PC-3 (cell line): Measurements from ENCODE around the gene CEACAM19. TPM values are rescaled to one million over a fixed set of nuclear protein-coding genes. Genes with fewer than 3 reads are reported as not detected.
"Not testable (repeated sequence)": the region's sequence is repeated elsewhere in the genome, so short reads cannot be mapped to it uniquely, and the experiment has no call there.

Experiments used
- ATAC-seq: fragments of 200-7000 bp; cut with Tn5 transposase; 2 replicates; pipeline ENCODE4 v1.9.1; 2020; ENCODE audit warnings: mild to moderate bottlenecking, moderate library complexity
- BruUV-seq: library from RNA; stranded (reverse); fragments of 400-500 nt; replicated peaks from 2 replicates; lab custom pipeline; 2021; lab: Mats Ljungman, UMichigan
- CTCF ChIA-PET: fragments of 300-600 bp; sonication (Branson Sonifier 250); formaldehyde crosslinking; loops from one replicate; lab custom pipeline; 2022; ENCODE audit warnings: antibody characterized with exemption; lab: Charles Lee
- POLR2A ChIA-PET: fragments of 300-600 bp; sonication (Branson Sonifier 250); formaldehyde crosslinking; loops from one replicate; lab custom pipeline; 2022; ENCODE audit warnings: antibody characterized with exemption; ENCODE audit not compliant: unreplicated experiment; lab: Charles Lee
- DNase-seq: peaks from one replicate; pipeline ENCODE4 v3.0.0-alpha.2; 2015
- H2AFZ ChIP-seq: fragments of 300-600 bp; sonication (generic); 2 replicates; pipeline ENCODE4 v1.6.0; 2016; ENCODE audit warnings: antibody characterized with exemption, low read length
- H3F3A ChIP-seq: fragments of 300-600 bp; sonication (generic); one replicate; pipeline ENCODE4 v1.6.0; 2017; ENCODE audit warnings: antibody characterized with exemption, low read length, control low read depth, mild to moderate bottlenecking; ENCODE audit not compliant: unreplicated experiment
- H3K27ac ChIP-seq: fragments of 300-600 bp; sonication (generic); 2 replicates; pipeline ENCODE4 v1.5.1; 2016; ENCODE audit warnings: mild to moderate bottlenecking, low read length
- H3K27me3 ChIP-seq: fragments of 300-600 bp; sonication (generic); 2 replicates; pipeline ENCODE4 v1.6.1; 2016; ENCODE audit warnings: low read length, mixed read lengths
- H3K36me3 ChIP-seq: fragments of 300-600 bp; sonication (generic); 2 replicates; pipeline ENCODE4 v1.6.1; 2016; ENCODE audit warnings: low read depth, mixed run types, low read length, mixed read lengths
- H3K4me1 ChIP-seq: fragments of 300-600 bp; sonication (generic); 2 replicates; pipeline ENCODE4 v1.5.1; 2016; ENCODE audit warnings: low read length; ENCODE audit not compliant: insufficient read depth
- H3K4me2 ChIP-seq: fragments of 300-600 bp; sonication (generic); 2 replicates; pipeline ENCODE4 v1.6.0; 2016; ENCODE audit warnings: low read length
- H3K4me3 ChIP-seq: fragments of 300-600 bp; sonication (generic); 2 replicates; pipeline ENCODE4 v1.5.1; 2016; ENCODE audit warnings: mild to moderate bottlenecking, low read length, mixed read lengths
- H3K79me2 ChIP-seq: fragments of 300-600 bp; sonication (generic); 2 replicates; pipeline ENCODE4 v1.6.1; 2017; ENCODE audit warnings: low read length, mixed read lengths
- H3K9ac ChIP-seq: fragments of 300-600 bp; sonication (generic); 2 replicates; pipeline ENCODE4 v1.6.0; 2016; ENCODE audit warnings: mild to moderate bottlenecking, low read length
- H3K9me2 ChIP-seq: fragments of 300-600 bp; sonication (generic); replicated peaks from 2 replicates; pipeline ENCODE4 v1.6.1; 2016; ENCODE audit warnings: mixed run types, low read length, mixed read lengths
- H3K9me3 ChIP-seq: fragments of 300-600 bp; sonication (generic); 2 replicates; pipeline ENCODE4 v1.6.1; 2016; ENCODE audit warnings: low read length, mixed read lengths
- H4K20me1 ChIP-seq: fragments of 300-600 bp; sonication (generic); 2 replicates; pipeline ENCODE4 v1.6.1; 2016; ENCODE audit warnings: low read length, mixed read lengths
- CTCF ChIP-seq: fragments of 300-600 bp; sonication (generic); conservative IDR thresholded peaks from 2 replicates; pipeline ENCODE4 v1.5.1; 2017; ENCODE audit warnings: antibody characterized with exemption, low read depth, mild to moderate bottlenecking, low read length
- EZH2 ChIP-seq: fragments of 300-600 bp; sonication (generic); IDR thresholded peaks from one replicate; pipeline ENCODE4 v1.6.1; 2017; ENCODE audit warnings: antibody characterized with exemption, mild to moderate bottlenecking, low read length; ENCODE audit not compliant: unreplicated experiment
- EZH2phosphoT487 ChIP-seq: fragments of 300-600 bp; sonication (generic); IDR thresholded peaks from 2 replicates; pipeline ENCODE4 v1.6.1; 2018; ENCODE audit warnings: mild to moderate bottlenecking, antibody characterized with exemption, low read length, borderline replicate concordance
- intact Hi-C: fragments of 100-400 bp; cut with micrococcal nuclease; formaldehyde crosslinking; loops from 2 replicates; pipeline ENCODE4 v1.9.0; 2023
- total RNA-seq: library from RNA; depleted of rRNA; stranded (reverse); fragments of >200 nt; gene quantifications from 2 replicates; pipeline ENCODE4 v1.2.3, GENCODE V29; 2014

CEACAM19 gene
- total RNA-seq, 1 experiment from 2014 or later, result 4.3 TPM

- Histone ChIP-seq H3K79me2 (no peaks in the 10 kb centered on the region), H3F3A (no peaks in the 10 kb centered on the region), H2AFZ (no peak overlapping the region), H3K36me3 (no peaks in the 10 kb centered on the region), H3K27me3 (no peaks in the 10 kb centered on the region), H3K9me2 (no peaks in the 10 kb centered on the region), H3K4me3 (no peak overlapping the region), H3K27ac (no peak overlapping the region), H3K4me2 (no peak overlapping the region), H3K4me1 (peaks cover 38% of the 10 kb centered on the region), H3K9me3 (no peaks in the 10 kb centered on the region), H4K20me1 (no peaks in the 10 kb centered on the region), H3K9ac (no peak overlapping the region)
- DNase-seq, result no peak
- TF ChIP-seq EZH2 (no peak), EZH2phosphoT487 (no peak), CTCF (no peak)
- BruUV-seq, result no TSS peak
- ChIA-PET CTCF (no interaction called here), POLR2A (no interaction called here)
- intact Hi-C loops, result loop anchor here (5.0 kb wide), 1 partner anchor 134 kb away; no protein-coding TSS in a partner anchor
- no peak for ATAC-seq
These were observed 49.7 kb downstream of the CEACAM19 start for GRCh38 chr19:44720945-44721344.

- BruUV-seq, H3K36me3 ChIP-seq, H3K4me2 ChIP-seq, H4K20me1 ChIP-seq, H3K79me2 ChIP-seq, CTCF ChIA-PET, POLR2A ChIA-PET, H3K9ac ChIP-seq, H3K27me3 ChIP-seq, H3K4me3 ChIP-seq, H3K9me3 ChIP-seq, H3F3A ChIP-seq, ATAC-seq, H2AFZ ChIP-seq, H3K9me2 ChIP-seq, H3K27ac ChIP-seq, DNase-seq: not testable (repeated sequence)
- intact Hi-C loops, result loop anchor here (5.0 kb wide), 1 partner anchor 134 kb away; no protein-coding TSS in a partner anchor
- H3K4me1 ChIP-seq, result peaks cover 38% of the 10 kb centered on the region
These were observed 50.1 kb downstream of the CEACAM19 start for GRCh38 chr19:44721369-44721768.

GRCh38 chr19:44722131-44723121 is 51.1 kb downstream of the CEACAM19 start:
- Histone ChIP-seq H3K27me3 (no peaks in the 10 kb centered on the region), H4K20me1 (no peaks in the 10 kb centered on the region), H3K4me1 (peaks cover 38% of the 10 kb centered on the region), H3K9me2 (no peaks in the 10 kb centered on the region), H3K79me2 (no peaks in the 10 kb centered on the region), H3K4me3 (no peak overlapping the region), H2AFZ (no peak overlapping the region), H3F3A (no peaks in the 10 kb centered on the region), H3K9ac (no peak overlapping the region), H3K27ac (no peak overlapping the region), H3K36me3 (no peaks in the 10 kb centered on the region), H3K4me2 (no peak overlapping the region), H3K9me3 (no peaks in the 10 kb centered on the region)
- BruUV-seq, result no TSS peak
- TF ChIP-seq EZH2 (no peak), EZH2phosphoT487 (no peak), CTCF (no peak)
- intact Hi-C loops, result loop anchor here (5.0 kb wide), 1 partner anchor 135 kb away; no protein-coding TSS in a partner anchor
- ChIA-PET CTCF (interaction anchor here (1.2 kb wide), 1 partner anchor 49 kb away, joined by 11 read pairs; no protein-coding TSS in a partner anchor), POLR2A (interaction anchor here (0.6 kb wide), 1 partner anchor 48 kb away, joined by 3 read pairs; no protein-coding TSS in a partner anchor)
- ATAC-seq (no peak), DNase-seq (no peak)
